CD4-positive, alpha-beta T cell treated with Interleukin-6 for 4 hours (primary cell): ENCODE results near the gene PCGF3.

ENCODE experiments used
- DNase-seq: peaks from one replicate; pipeline ENCODE4 v3.0.0-alpha.2; 2020; ENCODE audit warnings: mixed read lengths

PCGF3 gene, protein sequence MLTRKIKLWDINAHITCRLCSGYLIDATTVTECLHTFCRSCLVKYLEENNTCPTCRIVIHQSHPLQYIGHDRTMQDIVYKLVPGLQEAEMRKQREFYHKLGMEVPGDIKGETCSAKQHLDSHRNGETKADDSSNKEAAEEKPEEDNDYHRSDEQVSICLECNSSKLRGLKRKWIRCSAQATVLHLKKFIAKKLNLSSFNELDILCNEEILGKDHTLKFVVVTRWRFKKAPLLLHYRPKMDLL

DNA sequence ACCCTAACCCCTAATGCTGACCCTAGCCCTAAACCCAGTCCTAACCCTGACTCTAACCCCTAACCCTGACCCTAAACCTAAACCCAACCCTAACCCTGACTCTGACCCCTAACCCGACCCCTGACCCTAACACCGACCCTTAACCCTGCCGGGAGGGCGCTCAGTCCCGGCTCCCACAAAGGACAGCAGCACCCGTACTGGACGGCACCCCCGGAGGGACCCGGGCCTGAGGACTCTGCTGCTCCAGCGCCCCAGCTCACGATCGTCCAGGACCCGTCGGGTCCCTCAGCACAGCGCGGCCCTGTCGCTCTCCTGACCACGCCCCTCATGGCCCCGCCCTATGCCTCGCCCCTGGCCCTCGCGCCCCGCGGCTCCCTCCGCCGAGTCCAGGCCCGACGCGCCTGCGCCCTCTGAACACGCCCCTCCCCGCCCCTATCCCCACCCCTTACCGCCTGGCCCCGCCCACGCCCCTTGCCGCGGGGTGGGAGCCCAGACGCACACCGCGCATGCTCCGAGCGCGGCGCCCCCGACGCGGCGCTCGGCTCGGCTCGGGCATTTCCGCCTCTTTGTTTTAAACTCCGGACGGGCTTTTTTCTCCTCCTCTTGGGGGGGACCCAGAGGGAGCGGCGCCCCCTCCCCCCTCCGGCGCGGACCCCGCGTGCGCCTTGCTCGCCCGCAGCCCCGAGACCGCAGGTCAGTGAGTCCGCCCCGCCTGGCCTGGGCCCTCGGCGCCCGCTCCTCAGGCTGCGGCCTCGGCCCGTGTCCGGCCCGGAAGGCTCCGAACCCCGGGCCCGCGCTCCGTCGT, at the start of gene PCGF3:
Gene PCGF3 (plus strand): TSS at position 555 of the 805 bp plus-strand sequence. CDS start 27,849 bp downstream, outside the sequence.
- DNase-seq = peak; percentile 98

DNA sequence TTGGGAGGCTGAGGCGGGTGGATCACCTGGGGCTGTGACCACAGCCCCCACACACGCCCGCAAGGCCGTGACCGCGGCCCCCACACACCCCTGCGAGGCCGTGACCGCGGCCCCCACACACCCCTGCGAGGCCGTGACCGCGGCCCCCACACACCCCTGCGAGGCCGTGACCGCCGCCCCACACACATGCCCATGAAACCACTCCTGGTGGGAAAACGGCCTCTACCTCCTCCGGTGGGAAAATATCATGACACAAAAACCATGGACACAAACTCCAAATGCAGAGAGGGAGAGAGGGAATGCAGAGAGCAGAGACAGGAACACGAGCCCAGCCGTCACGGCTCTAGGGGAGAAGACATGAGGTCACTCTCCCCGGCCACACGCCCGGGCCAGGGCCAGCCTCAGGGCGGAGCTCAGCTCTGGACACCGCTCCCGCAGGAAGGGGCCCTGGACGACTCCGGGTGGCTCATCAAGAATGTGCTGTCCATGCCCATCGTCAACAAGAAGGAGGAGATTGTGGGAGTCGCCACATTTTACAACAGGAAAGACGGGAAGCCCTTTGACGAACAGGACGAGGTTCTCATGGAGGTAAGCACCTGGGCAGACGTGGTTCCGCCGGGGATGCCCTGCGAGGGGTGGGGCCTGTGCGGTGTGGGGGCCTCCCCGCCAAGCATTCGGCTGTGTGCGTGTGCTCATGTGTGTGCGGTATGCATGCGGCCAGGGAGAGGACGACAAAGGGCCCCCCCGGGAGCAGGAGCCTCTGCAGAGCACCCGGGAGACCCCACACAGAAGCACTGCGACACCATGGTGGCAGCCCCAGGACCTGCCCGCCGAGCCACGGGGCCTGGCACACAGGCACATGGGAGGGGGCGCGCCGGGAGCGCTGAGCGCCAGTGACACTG, 48.9 kb upstream of the PCGF3 start:
- DNase-seq = no peak

DNA sequence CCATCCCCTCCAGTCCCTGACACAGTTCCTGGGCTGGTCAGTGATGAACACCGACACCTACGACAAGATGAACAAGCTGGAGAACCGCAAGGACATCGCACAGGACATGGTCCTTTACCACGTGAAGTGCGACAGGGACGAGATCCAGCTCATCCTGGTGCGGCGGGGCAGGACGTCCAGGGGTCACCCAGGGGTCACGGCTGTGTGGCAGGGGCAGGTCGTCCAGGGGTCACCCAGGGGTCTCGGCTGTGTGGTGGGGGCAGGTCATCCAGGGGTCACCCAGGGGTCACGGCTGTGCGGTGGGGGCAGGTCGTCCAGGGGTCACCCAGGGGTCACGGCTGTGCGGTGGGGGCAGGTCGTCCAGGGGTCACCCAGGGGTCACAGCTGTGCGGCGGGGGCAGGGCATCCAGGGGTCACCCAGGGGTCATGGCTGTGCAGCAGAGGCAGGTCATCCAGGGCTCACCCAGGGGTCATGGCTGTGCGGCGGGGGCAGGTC, 48.2 kb upstream of the PCGF3 start:
- DNase-seq = no peak

DNA sequence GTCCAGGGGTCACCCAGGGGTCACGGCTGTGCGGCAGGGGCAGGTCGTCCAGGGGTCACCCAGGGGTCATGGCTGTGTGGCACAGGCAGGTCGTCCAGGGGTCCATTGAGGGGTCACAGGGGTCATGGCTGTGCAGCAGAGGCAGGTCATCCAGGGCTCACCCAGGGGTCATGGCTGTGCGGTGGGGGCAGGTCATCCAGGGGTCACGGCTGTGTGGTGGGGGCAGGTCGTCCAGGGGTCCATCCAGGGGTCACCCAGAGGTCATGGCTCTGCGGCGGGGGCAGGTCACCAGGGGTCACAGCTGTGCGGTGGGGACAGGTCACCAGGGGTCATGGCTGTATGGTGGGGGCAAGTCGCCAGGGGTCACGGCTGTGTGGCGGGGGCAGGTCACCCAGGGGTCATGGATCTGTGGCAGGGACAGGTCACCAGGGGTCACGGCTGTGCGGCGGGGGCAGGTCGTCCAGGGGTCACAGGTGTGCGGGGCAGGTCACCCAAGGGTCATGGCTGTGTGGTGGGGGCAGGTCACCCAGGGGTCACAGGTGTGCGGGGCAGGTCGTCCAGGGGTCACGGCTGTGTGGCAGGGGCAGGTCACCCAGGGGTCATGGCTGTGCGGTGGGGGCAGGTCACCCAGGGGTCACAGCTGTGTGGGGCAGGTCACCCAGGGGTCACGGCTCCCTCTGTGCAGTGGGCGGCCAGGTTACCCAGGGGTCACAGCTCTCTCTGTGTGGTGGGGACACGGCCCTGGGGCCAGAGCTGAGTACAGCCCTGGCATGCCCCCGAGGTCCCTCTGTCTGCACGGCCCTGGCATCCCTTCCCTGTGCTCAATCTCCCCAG, 47.6 kb upstream of the PCGF3 start:
- DNase-seq = no peak

DNA sequence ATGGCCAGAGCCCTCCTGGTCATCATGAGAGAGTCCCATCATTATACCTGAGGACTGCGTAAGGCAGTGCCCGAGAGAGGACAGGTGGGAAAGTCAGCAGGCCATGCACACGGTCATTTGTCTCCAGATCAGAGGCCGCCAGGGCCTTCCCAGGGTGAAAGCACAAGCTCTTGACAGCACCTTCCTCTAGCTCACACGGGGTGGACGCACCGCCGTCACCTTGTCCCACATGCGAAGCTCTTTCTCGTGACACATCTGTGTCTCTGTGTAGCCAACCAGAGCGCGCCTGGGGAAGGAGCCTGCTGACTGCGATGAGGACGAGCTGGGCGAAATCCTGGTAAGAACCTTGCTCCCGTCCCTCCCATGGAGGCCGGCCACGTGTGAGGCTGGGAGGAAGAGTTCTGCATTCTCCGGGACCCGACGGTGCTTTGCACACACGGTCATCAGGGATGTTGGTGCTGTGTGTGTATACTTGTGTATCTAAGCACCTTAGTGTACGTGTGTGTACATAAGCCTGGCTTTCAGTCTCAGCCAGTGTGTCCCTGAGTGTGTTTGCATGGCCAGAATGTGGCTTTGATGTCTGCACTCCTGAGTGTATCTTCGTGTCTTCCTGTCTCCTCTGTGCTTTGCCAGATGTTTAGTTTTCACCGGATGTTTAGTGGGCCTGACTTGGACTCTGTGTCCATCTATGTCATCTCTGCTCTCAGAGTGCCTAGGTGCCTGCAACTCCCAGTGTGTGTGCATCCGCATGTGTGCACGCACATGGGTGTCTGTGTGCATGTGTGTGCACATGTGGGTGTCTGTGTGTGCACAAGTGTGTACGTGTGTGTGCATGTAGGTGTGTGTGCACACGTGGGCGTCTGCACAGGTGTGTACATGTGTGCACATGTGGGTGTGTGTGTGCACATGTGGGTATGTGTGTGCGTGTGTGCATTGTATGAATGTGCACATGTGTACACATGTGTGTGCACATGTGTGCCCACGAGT, 46.7 kb upstream of the PCGF3 start:
- no peak for DNase-seq

DNA sequence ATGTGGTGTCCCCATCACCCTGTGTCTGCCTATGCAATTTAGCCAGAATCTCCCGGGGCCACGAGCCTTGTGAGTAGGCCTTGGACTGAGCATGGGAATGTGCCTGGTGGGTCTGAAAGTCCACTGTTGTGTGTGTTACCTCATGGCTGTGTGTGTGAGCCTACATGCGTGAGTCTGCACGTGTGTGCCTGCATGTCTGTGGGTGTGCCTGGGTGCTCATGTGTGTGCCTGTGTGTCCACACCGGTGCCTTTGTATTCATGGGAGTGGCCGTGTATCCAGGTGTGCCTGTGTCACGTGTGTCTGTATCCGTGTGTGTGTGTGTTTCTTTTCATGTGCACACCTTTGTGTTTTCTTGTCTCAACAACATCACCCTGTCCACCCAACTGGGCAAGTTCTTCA, 45.8 kb upstream of the PCGF3 start:
- DNase-seq = no peak

DNA sequence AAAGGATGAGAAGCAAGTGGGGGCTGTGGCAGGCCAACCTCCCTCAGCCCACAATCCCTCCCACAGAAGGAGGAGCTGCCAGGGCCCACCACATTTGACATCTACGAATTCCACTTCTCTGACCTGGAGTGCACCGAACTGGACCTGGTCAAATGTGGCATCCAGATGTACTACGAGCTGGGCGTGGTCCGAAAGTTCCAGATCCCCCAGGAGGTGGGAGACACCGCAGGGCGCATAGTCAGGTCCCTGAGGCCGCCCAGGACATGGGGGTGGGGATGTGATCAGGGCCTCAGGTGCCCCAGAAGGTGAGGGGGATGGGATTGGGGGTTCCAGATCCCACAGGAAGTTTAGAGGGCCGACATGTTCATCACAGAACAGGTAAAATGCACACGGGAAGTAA, 45.2 kb upstream of the PCGF3 start:
- DNase-seq = no peak

DNA sequence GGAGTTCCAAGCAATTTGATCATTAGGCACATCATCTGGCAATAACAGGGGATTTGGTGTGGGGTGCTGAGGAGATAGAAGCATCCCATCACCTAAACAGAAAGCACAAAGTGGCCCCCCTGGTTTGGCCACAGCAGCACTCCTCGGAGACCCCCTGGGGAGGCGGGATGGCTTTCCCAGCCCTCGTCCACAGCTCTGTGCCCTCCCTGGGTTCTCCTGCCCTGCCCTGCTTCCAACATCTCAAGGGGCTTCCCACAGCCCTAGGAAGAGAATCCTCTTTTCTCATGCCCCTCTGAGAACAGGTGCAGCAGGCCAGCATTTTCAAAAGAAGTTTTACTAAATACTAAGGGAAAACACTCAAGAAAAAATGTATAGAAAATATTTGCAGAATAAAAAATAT, 44.4 kb upstream of the PCGF3 start:
- no peak for DNase-seq

DNA sequence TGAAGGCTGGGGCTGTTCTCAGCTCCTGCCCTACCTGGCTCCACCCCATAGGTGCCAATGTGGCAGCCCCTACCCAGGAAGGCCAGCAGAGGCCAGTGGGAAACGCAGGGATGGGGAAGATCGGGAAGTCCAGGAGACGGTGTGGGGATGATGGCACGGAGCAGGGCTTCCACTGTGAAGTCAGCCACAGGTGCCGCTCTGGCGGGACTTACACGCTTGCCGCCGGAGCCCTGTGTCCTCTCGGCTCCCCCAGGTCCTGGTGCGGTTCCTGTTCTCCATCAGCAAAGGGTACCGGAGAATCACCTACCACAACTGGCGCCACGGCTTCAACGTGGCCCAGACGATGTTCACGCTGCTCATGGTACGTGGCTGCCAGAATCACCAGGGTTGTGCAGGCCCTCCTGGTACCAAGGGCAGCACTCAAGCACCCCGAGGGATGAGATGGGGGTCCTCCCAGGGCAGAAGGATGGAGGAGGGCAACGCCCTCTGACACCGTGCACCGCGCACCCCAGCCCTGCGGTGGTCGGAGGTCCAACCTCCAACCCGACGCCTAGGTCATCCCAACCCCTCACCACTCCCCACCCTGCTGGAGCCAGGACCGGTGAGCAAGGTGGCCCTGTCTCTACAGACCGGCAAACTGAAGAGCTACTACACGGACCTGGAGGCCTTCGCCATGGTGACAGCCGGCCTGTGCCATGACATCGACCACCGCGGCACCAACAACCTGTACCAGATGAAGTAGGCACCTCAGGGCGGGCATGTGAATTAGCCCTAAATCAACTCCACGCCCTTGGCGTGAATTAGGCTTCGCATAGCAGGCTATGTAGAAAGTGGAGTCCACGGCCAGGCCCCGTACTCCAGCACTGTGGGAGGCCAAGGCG, 43.5 kb upstream of the PCGF3 start:
- no peak for DNase-seq

DNA sequence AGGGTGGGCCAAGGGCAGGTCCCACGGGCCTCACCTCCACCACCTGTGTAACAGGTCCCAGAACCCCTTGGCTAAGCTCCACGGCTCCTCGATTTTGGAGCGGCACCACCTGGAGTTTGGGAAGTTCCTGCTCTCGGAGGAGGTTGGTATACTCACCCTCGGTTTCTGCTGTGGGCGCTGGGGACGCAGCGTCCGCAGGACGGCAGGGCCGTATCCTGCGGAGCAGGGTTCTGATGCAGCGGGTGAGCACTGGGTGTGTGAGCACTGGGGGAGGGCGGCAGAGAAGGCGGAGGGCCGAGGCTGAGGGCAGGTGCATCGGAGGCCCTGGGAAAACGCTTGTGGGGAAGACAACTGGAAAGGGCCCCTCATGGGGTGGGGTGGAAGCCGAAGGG, 42.6 kb upstream of the PCGF3 start:
- DNase-seq = no peak

DNA sequence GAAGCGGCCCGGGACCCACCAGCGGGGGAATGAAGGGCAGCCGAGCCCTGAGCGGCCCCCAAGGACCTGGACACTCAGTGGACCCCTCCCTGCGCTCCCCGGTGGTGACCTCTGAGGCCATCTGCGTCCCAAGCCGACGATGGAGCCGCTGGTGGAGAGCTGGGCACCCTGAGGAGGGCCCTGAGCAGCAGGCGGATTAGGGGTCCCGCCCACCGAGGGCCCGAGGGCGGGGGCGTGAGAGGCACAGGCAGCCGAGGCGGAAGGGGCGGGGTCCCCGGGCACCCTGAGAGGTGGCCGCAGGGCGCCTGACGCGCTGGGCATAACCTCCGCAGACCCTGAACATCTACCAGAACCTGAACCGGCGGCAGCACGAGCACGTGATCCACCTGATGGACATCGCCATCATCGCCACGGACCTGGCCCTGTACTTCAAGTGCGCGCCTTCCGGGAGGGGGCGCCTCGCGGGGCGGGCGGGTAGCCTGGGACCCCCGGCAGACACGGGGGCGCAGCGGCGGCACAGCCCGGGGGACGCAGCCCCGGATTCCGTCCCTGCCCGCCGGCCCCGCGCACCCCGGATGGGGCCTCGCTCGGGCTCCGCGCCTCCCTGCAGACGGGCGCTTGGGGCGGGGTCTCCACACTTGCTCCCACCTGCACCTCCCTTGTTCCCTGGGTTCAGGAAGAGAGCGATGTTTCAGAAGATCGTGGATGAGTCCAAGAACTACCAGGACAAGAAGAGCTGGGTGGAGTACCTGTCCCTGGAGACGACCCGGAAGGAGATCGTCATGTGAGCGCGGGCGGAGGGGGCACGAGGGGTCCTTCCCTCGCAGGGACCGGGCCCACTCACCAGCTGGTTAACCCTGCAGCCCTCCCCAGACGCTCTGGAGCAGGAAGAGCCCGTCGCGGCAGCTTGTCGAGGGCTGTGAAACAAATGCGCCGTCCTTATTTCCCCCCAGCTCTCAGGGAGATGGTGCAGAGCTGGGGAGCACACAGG, 41.9 kb upstream of the PCGF3 start:
- peak; percentile 88 for DNase-seq

DNA sequence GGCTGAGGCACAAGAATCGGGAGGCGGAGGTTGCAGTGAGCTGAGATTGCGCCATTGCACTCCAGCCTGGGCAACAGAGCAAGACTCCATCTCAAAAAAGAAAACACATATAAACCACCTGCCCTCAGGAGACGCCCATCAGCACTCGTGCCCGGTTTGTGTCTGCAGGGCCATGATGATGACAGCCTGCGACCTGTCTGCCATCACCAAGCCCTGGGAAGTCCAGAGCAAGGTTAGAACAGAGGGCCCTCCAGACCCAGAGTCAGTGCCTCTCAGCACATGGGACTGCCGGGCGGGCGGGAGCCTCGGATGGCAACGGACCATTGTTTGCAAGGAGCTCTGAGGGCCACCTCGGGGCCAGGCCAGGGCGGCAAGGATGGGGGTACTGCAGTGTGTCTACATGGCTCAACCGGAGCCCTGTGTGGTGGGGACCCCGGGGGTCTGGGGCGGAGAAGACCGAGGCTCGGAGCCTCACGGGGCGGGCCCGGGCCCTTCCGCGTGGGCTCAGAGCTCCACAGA, 40.9 kb upstream of the PCGF3 start:
- DNase-seq = no peak

DNA sequence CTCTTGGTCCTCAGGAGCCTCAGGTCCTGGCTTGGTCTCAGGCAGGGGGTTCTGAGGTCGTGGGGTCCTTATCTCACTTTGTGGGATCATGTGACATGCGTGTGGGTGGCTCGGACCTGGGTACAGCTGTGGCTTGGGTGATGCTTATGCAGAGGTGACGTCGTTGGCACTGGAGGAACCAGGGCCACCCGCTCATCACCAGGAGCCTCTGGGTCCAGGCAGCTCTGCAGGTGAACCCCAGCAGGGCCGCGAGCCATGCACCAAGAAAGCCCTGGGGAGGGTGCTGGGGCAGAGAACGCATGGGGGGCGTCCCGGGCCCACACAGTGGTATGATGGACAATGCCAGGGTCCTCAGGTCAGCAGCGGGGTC, 40.3 kb upstream of the PCGF3 start:
- no peak for DNase-seq

DNA sequence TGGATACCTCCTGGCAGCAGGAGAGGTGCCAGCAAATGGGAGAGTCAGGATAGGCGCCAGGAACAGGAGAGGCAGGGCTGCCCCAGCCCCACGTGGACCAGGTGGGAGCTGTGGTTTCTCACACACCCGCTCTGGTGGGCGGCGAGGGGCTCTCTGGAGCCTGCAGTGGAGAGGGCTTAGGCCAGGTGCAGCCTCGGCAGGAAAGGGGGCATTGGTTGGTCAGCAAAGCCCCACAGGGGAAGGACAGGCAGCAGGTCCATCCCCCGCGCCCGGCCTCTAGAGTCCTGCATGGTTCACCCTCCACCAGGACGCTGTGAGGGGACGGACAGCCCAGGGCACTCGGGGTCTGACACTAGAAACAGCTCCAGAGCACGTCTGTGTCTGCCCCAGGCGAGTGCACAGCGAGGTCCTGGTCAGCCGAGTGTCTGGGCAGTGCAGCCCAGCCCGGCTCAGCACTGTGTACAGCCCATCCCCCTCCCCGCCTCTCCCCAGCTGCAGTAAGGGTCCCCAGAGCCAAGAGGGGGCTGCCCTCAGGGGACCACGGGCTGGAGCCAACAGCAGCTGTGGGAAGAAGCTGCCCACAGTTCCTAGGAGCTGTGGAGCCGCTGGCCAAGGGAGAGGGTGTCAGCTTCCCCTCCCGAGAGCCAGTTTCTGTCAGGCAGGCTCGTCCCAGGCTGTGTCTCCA, 39.7 kb upstream of the PCGF3 start:
- DNase-seq = no peak

DNA sequence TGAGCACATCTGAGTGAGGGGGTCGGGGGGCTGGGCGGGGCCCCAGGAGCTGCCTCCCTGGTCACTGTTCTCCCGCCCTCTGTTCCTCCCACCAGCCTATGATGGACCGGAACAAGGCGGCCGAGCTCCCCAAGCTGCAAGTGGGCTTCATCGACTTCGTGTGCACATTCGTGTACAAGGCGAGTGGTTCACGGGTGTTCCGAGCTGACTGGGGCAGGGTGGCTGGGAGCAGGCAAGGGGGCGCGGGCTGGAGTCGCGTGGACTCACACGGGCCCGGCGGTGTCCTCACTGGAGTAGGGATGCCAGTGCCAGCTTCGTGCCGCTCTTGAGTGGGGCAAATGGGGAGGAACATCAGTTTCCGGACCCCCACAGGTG, 39.2 kb upstream of the PCGF3 start:
- DNase-seq = no peak

DNA sequence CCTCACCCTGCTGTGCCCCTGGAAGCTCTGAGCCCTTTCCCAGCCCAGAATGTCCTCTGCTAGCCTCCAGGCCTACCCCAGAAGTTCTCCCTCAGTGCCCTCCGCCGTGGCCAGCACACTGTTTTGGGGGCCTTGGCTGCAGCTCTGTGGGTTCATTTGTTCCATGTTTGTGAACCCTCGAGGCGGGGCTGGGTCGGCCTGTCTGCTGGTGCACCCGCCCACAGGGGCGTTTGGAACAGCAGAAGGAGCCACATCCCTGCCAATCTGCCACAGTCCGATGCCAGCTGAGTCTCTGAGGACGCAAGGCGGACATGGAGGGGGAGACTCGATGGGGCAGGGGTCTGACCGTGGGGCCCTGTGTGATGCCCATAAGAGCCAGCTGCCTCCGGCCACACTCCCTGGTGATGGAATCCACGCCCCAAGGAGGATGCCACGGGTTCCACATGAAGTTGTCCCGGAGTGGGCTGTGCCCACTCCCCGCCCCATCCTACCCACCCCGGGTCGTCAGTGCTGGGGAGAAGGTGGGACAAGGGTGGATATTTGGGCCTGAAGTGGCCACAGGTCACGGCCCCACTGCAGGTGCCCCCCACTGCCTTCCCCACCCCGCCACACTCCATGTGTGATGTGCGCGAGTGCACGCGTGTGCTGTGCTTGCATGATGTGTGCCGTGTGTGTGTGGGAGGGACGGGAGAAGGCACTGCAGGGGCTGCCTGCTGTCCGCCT, 38.6 kb upstream of the PCGF3 start:
- no peak for DNase-seq

DNA sequence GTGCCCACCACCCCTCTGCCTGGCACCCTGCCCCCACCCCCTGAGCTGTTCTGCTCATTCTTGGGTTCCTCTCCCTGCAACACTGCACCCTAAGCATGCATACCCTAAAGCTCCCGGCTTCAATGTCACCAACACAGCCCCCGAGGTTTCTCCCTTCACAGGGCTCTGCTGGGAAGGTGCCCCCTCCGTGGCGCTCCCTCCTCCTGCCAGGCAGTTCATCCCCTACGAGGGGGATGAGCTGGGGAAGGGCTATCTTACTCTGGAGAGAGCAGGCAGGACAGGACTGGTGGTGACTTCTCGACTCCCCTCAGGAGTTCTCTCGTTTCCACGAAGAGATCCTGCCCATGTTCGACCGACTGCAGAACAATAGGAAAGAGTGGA, 38.1 kb upstream of the PCGF3 start:
- no peak for DNase-seq
